ENCODE measurements around the gene EXOC6B. TPM values are rescaled to one million over a fixed set of nuclear protein-coding genes. Genes with fewer than 3 reads are reported as not detected.
A peak's percentile ranks its signal among the peaks of the same experiment; 100 is the strongest.

The EXOC6B gene
- total RNA-seq, 2 donors from 2014 or later, result 11.7 to 12.9 TPM

GRCh38 chr2:72150157-72150860 lies 675.5 kb downstream of the EXOC6B start:
- H3K36me3 ChIP-seq (replicated peaks in 1 of 2; ENCODE audit: insufficient read depth in 1 of 2, low read depth in 2 of 2), result no peaks in the 10 kb centered on the region
- intact Hi-C loops (cut with DNase I), result loop anchor here (5.0 kb wide), 2 partner anchors 228 to 603 kb away; no protein-coding TSS in a partner anchor
- H3K9me3 ChIP-seq, result peaks cover 0 to 8% (median 0%) of the 10 kb centered on the region in 3 donors
- TF ChIP-seq CTCF (IDR thresholded peaks at IDR 0.05) (peak; percentile 70 to 89 (median 84)), POLR2A (IDR thresholded peaks at IDR 0.05) (no peak)
- H3K4me1 ChIP-seq, result peaks cover 37% of the 10 kb centered on the region
- peak; percentile 82 for ATAC-seq
- no peak overlapping the region for H3K4me3 ChIP-seq
- DNase-seq, result peak; percentile 77 to 81 (median 79)
- 3 to 6% methylated on average over 17 to 28 of the region's 28 CpGs for WGBS, 2 donors
- H3K27me3 ChIP-seq, result peaks cover 0 to 40% of the 10 kb centered on the region in 2 donors
- no peak overlapping the region for H3K27ac ChIP-seq

- Histone ChIP-seq H3K36me3 (replicated peaks in 1 of 2; ENCODE audit: insufficient read depth in 1 of 2, low read depth in 2 of 2) (no peaks in the 10 kb centered on the region), H3K4me3 (no peak overlapping the region), H3K27ac (no peak overlapping the region), H3K9me3 (peaks cover 0 to 8% (median 0%) of the 10 kb centered on the region in 3 donors), H3K4me1 (peaks cover 44% of the 10 kb centered on the region), H3K27me3 (peaks cover 0 to 47% of the 10 kb centered on the region in 2 donors)
- intact Hi-C loops (cut with DNase I), result loop anchor here (5.0 kb wide), 2 partner anchors 227 to 602 kb away; no protein-coding TSS in a partner anchor
- DNase-seq (peak; percentile 6 to 38 (median 18)), ATAC-seq (peak; percentile 17)
- TF ChIP-seq POLR2A (IDR thresholded peaks at IDR 0.05) (no peak), CTCF (IDR thresholded peaks at IDR 0.05) (no peak)
- whole genome bisulfite sequencing, 2 donors, result 1 to 4% methylated on average over 14 to 45 of the region's 45 CpGs
These were observed 676.2 kb downstream of the EXOC6B start for GRCh38 chr2:72149556-72150156.

- Histone ChIP-seq H3K4me1 (peaks cover 48% of the 10 kb centered on the region), H3K27me3 (peaks cover 0 to 50% of the 10 kb centered on the region in 2 donors), H3K9me3 (peaks cover 0 to 8% (median 0%) of the 10 kb centered on the region in 3 donors), H3K4me3 (no peak overlapping the region), H3K27ac (no peak overlapping the region), H3K36me3 (replicated peaks in 1 of 2; ENCODE audit: insufficient read depth in 1 of 2, low read depth in 2 of 2) (no peaks in the 10 kb centered on the region)
- DNase-seq (peak in 3 of 4 donors; percentile 27 to 53 (median 30)), ATAC-seq (no peak)
- TF ChIP-seq POLR2A (IDR thresholded peaks at IDR 0.05), result no peak
- no peak for TF ChIP-seq CTCF (IDR thresholded peaks at IDR 0.05)
- 1% methylated on average over 25 to 64 of the region's 65 CpGs for WGBS, 2 donors
- intact Hi-C loops (cut with DNase I), result no loop called here
These were observed 676.8 kb downstream of the EXOC6B start for GRCh38 chr2:72148837-72149555.

GRCh38 chr2:72148003-72148836 lies 677.6 kb downstream of the EXOC6B start:
- intact Hi-C loops (cut with DNase I), result no loop called here
- Histone ChIP-seq H3K9me3 (peaks cover 0 to 8% (median 0%) of the 10 kb centered on the region in 3 donors), H3K27ac (no peak overlapping the region), H3K4me1 (peaks cover 56% of the 10 kb centered on the region), H3K36me3 (replicated peaks in 1 of 2; ENCODE audit: insufficient read depth in 1 of 2, low read depth in 2 of 2) (no peaks in the 10 kb centered on the region), H3K27me3 (peaks cover 0 to 51% of the 10 kb centered on the region in 2 donors), H3K4me3 (no peak overlapping the region)
- DNase-seq (peak in 3 of 4 donors; percentile 5 to 10 (median 8)), ATAC-seq (no peak)
- 2 to 3% methylated on average over 45 to 47 of the region's 68 CpGs for WGBS, 2 donors
- TF ChIP-seq CTCF (IDR thresholded peaks at IDR 0.05), result no peak
- no peak for TF ChIP-seq POLR2A (IDR thresholded peaks at IDR 0.05)

All from body of pancreas (tissue), 4 donors.